ACC112 (cell line): Measurements from ENCODE around the gene FMO1.

Source experiments
- H2AFZ ChIP-seq: fragments of 200-600 bp; sonication (generic); one replicate; pipeline ENCODE4 v1.6.0; 2017; ENCODE audit warnings: antibody characterized with exemption, low read length; ENCODE audit not compliant: unreplicated experiment
- H3K27ac ChIP-seq: fragments of 200-600 bp; sonication (generic); 2 replicates; pipeline ENCODE4 v1.5.1; 2014; ENCODE audit warnings: low read depth, mild to moderate bottlenecking, antibody characterized with exemption, low read length, moderate library complexity
- H3K27me3 ChIP-seq: fragments of 200-600 bp; sonication (generic); 2 replicates; pipeline ENCODE4 v1.6.1; 2014; ENCODE audit warnings: mild to moderate bottlenecking, antibody characterized with exemption, low read length, moderate library complexity, mixed read lengths; ENCODE audit not compliant: insufficient read depth
- H3K36me3 ChIP-seq: fragments of 200-600 bp; sonication (generic); 2 replicates; pipeline ENCODE4 v1.6.1; 2016; ENCODE audit warnings: mild to moderate bottlenecking, antibody characterized with exemption, low read length, moderate library complexity, mixed read lengths; ENCODE audit not compliant: insufficient read depth
- H3K4me1 ChIP-seq: fragments of 200-600 bp; sonication (generic); one replicate; pipeline ENCODE4 v1.6.1; 2016; ENCODE audit warnings: low read length, mixed read lengths; ENCODE audit not compliant: insufficient read depth, unreplicated experiment, control insufficient read depth
- H3K4me3 ChIP-seq: fragments of 200-600 bp; sonication (generic); 2 replicates; pipeline ENCODE4 v1.5.1; 2014; ENCODE audit warnings: mild to moderate bottlenecking, low read depth, low read length
- H3K79me2 ChIP-seq: fragments of 200-600 bp; sonication (generic); one replicate; pipeline ENCODE4 v1.6.0; 2016; ENCODE audit warnings: low read length; ENCODE audit not compliant: control insufficient read depth, unreplicated experiment, insufficient read depth

The FMO1 gene

GRCh38 chr1:171256940-171257606 lies 8.8 kb downstream of the FMO1 start:
- no peak overlapping the region for H3K27ac ChIP-seq
- no peaks in the 10 kb centered on the region for H3K79me2 ChIP-seq
- H3K4me3 ChIP-seq: no peak overlapping the region
- H3K4me1 ChIP-seq: peaks cover 3% of the 10 kb centered on the region
- H3K27me3 ChIP-seq: no peaks in the 10 kb centered on the region
- no peaks in the 10 kb centered on the region for H3K36me3 ChIP-seq
- H2AFZ ChIP-seq: no peak overlapping the region

GRCh38 chr1:171257607-171258076 lies 9.3 kb downstream of the FMO1 start:
- H3K4me3 ChIP-seq: no peak overlapping the region
- H2AFZ ChIP-seq: no peak overlapping the region
- no peak overlapping the region for H3K27ac ChIP-seq
- H3K27me3 ChIP-seq: no peaks in the 10 kb centered on the region
- peaks cover 3% of the 10 kb centered on the region for H3K4me1 ChIP-seq
- H3K36me3 ChIP-seq: no peaks in the 10 kb centered on the region
- no peaks in the 10 kb centered on the region for H3K79me2 ChIP-seq

GRCh38 chr1:171258429-171258828 lies 10.1 kb downstream of the FMO1 start:
- no peak overlapping the region for H2AFZ ChIP-seq
- no peak overlapping the region for H3K27ac ChIP-seq
- H3K4me3 ChIP-seq: no peak overlapping the region
- peaks cover 3% of the 10 kb centered on the region for H3K4me1 ChIP-seq
- H3K79me2 ChIP-seq: no peaks in the 10 kb centered on the region
- no peaks in the 10 kb centered on the region for H3K27me3 ChIP-seq
- no peaks in the 10 kb centered on the region for H3K36me3 ChIP-seq

- Histone ChIP-seq H2AFZ (no peak overlapping the region), H3K27ac (no peak overlapping the region), H3K4me1 (peaks cover 3% of the 10 kb centered on the region), H3K27me3 (no peaks in the 10 kb centered on the region), H3K36me3 (no peaks in the 10 kb centered on the region), H3K79me2 (no peaks in the 10 kb centered on the region), H3K4me3 (no peak overlapping the region)
These were observed 10.6 kb downstream of the FMO1 start for GRCh38 chr1:171258943-171259342.

DNA sequence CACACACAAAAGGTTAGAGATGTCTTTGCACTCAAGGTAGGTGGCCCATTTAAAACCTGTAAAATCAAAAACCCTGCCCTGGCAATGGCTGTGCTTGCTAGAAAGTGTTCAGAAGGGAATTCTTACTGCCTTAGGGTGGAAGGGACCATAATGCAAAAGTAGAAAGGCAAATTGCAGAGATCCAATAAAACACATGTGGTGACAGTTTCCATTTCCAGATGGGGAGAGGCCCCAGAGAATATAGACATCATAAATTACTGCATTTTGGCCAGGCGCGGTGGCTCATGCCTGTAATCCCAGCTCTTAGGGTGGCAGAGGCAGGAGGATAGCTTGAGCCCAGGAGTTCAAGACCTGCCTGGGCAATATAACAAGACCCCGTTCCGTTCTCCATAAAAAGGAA lies 13.0 kb downstream of the FMO1 start:
- H2AFZ ChIP-seq: no peak overlapping the region
- no peaks in the 10 kb centered on the region for H3K79me2 ChIP-seq
- no peak overlapping the region for H3K4me3 ChIP-seq
- no peak overlapping the region for H3K27ac ChIP-seq
- no peaks in the 10 kb centered on the region for H3K36me3 ChIP-seq
- H3K4me1 ChIP-seq: peaks cover 3% of the 10 kb centered on the region
- peaks cover 4% of the 10 kb centered on the region; the same call in 1 of the 2 replicates for H3K27me3 ChIP-seq

- H2AFZ ChIP-seq: no peak overlapping the region
- no peak overlapping the region for H3K27ac ChIP-seq
- H3K36me3 ChIP-seq: no peaks in the 10 kb centered on the region
- H3K4me1 ChIP-seq: no peaks in the 10 kb centered on the region
- H3K79me2 ChIP-seq: no peaks in the 10 kb centered on the region
- H3K4me3 ChIP-seq: no peak overlapping the region
- peaks cover 26% of the 10 kb centered on the region for H3K27me3 ChIP-seq
These were observed 15.6 kb downstream of the FMO1 start for GRCh38 chr1:171263901-171264300.

DNA sequence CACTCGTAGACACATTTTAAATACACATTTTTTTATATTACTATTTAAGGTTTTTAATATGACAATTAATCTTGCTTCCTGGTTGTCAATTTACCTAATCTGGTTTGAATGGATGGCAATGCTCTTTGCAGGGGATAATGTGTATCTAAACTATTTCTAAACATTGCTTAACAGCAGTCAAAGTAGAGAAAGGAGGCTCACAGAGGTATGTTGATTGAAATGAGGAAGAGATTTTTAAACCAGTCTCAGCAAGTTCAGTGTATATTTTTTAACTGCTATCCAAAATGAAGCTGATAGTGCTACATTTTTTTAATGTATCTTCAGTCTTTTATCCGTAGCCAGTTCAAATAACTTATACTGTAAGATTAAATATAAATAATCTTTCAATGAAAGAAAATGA lies 17.4 kb downstream of the FMO1 start:
- no peak overlapping the region for H2AFZ ChIP-seq
- peaks cover 32% of the 10 kb centered on the region for H3K27me3 ChIP-seq
- no peaks in the 10 kb centered on the region for H3K79me2 ChIP-seq
- H3K36me3 ChIP-seq: no peaks in the 10 kb centered on the region
- H3K4me3 ChIP-seq: no peak overlapping the region
- no peaks in the 10 kb centered on the region for H3K4me1 ChIP-seq
- H3K27ac ChIP-seq: no peak overlapping the region

DNA sequence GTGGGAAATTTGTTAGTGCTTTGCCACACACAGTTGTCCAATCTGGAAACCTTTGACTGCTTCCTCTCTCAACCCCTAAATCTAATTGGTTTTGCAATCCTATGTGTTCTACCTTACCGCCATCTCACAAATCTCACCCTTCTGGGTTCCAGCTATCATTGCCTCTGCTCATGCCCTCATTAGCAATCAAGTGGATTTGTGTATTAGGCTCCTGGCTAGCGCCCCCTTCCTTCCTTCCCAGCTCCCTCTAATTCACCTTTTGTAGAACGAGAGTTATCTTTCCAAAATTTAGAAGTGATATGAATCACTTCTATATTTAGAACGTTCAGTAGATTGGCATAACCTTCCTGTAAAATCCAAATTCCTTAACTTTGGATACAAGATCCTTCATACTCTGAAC lies 18.6 kb downstream of the FMO1 start:
- H3K79me2 ChIP-seq: no peaks in the 10 kb centered on the region
- no peak overlapping the region for H3K4me3 ChIP-seq
- peaks cover 36% of the 10 kb centered on the region for H3K27me3 ChIP-seq
- no peak overlapping the region for H2AFZ ChIP-seq
- H3K4me1 ChIP-seq: no peaks in the 10 kb centered on the region
- no peaks in the 10 kb centered on the region for H3K36me3 ChIP-seq
- no peak overlapping the region for H3K27ac ChIP-seq

GRCh38 chr1:171267391-171267790 lies 19.1 kb downstream of the FMO1 start:
- H3K4me1 ChIP-seq: no peaks in the 10 kb centered on the region
- H3K79me2 ChIP-seq: no peaks in the 10 kb centered on the region
- no peak overlapping the region for H3K4me3 ChIP-seq
- H2AFZ ChIP-seq: no peak overlapping the region
- H3K27me3 ChIP-seq: peaks cover 36% of the 10 kb centered on the region
- H3K27ac ChIP-seq: no peak overlapping the region
- no peaks in the 10 kb centered on the region for H3K36me3 ChIP-seq

DNA sequence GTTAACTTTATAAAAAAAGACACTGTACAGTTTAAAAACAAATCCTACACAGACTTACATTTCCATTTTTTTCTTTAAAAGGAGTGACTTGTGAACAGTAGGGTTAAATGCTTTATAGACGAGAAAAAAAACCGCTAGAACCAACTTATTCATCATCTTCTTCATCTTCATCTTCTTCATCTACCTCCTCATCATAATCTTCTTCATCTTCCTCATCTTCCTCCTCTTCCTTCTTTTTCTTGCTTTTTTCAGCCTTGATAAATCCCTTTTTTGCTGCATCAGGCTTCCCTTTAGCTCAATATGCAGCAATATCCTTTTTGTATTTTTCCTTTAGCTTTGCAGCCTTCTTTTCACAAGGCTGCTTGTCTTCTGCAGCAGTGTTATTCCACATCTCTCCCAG lies 22.5 kb downstream of the FMO1 start:
- Histone ChIP-seq H3K4me3 (no peak overlapping the region), H3K36me3 (no peaks in the 10 kb centered on the region), H2AFZ (no peak overlapping the region)

GRCh38 chr1:171277534-171277933 lies 29.2 kb downstream of the FMO1 start:
- Histone ChIP-seq H3K36me3 (no peaks in the 10 kb centered on the region), H3K79me2 (no peaks in the 10 kb centered on the region), H3K4me3 (no peak overlapping the region), H3K4me1 (no peaks in the 10 kb centered on the region), H3K27me3 (peaks cover 64% of the 10 kb centered on the region), H3K27ac (no peak overlapping the region), H2AFZ (no peak overlapping the region)

More for the DNA sequence above, 22.5 kb downstream of the FMO1 start:
- H3K4me1 ChIP-seq: no peaks in the 10 kb centered on the region
- H3K27ac ChIP-seq: no peak overlapping the region
- peaks cover 47% of the 10 kb centered on the region for H3K27me3 ChIP-seq
- H3K79me2 ChIP-seq: no peaks in the 10 kb centered on the region
